HG03280 (cell line): ENCODE data around the gene NECTIN4.
A peak's percentile ranks its signal among the peaks of the same experiment; 100 is the strongest.
"Not testable (repeated sequence)": the region's sequence is repeated elsewhere in the genome, so short reads cannot be mapped to it uniquely, and the experiment has no call there.

Source experiments
- ATAC-seq: cut with Tn5 transposase; IDR thresholded peaks from one replicate; pipeline ENCODE4 v1.9.1; 2021; ENCODE audit warnings: mild to moderate bottlenecking, moderate library complexity; ENCODE audit not compliant: unreplicated experiment

NECTIN4 gene

GRCh38 chr1:161033751-161034150 is 55.6 kb downstream of the NECTIN4 start:
- ATAC-seq: no peak

DNA sequence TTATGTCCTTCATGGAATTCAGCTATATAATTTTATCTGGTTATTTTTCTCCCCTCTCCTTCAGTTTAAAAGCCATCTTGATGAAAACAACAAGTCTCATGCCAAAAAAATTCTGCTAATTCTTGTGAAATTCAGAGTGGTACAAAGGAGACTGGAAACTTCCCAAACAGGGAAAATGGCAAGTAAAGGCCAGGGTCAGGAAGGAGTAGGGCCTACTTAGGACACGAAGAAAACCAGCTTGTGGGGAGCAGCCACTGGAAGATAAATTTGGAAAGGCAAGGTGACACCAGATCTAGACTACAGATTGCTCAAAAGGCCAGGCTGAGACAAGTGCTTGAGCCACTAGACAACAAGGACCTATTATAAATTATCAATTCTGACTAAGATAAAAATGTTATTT is 56.9 kb downstream of the NECTIN4 start:
- no peak for ATAC-seq

DNA sequence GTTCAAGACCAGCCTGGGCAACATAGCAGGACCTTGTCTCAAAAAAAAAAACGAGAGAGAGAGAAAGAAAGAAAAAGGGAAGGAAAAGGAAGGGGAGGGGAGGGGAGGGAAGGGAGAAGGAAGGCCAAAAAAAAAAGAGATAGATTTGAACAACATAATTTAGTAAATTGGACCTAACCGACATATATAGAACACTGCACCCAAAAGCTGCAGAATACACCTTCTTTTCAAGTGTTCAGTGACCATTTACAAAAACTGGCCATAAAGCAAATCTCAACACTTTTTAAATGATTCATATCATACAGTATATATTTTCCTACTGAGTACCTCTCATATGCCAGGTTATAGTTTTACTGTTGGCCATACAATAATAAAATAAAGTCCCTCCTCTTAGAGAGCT is 57.5 kb downstream of the NECTIN4 start:
- ATAC-seq: no peak

DNA sequence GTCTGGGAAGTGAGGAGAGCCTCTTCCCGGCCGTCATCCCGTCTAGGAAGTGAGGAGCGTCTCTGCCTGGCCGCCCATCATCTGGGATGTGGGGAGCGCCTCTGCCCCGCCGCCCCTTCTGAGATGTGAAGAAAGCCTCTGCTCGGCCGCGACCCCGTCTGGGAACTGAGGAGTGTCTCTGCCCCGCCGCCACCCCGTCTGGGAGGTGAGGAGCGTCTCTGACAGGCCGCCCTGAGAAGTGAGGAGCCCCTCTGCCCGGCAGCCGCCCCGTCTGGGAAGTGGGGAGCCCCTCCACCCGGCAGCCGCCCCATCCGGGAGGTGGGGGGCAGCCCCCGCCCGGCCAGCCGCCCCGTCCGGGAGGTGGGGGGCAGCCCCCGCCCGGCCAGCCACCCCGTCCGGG is 59.9 kb downstream of the NECTIN4 start:
- not testable (repeated sequence) for ATAC-seq

- ATAC-seq: not testable (repeated sequence)
Observed at GRCh38 chr1:161026954-161027353, 62.4 kb downstream of the NECTIN4 start.

DNA sequence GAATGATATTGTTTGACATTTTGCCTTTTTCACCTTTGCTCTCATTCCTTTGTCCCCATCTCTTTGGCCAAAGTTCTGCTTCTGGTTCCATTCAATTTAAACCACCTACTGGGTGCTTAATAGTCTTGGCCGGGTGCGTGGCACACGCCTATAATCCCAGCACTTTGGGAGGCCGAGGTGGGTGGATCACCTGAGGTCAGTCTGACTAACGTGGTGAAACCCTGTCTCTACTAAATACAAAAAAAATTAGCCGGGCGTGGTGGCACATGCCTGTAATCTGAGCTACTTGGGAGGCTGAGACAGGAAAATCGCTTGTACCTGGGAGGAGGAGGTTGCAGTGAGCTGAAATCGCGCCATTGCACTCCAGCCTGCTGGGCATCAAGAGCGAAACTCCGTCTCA is 66.9 kb downstream of the NECTIN4 start:
- ATAC-seq: not testable (repeated sequence)

DNA sequence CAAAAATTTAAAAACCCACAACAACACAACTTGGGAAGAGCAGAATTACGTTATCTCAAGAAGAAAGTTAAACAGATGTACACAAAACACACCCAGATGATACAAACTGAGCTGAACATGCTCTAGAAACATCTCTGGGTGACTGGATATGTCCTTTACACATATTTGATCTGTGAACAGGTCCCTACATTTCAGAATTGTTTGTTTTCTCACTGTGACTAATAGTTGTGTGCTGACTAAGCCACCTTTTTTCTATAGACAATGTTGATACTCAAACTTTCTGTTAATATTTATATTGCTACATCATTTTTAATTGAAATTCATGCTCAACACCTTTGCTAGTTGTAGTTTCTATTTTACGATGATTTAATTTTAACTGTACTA is 67.4 kb downstream of the NECTIN4 start:
- ATAC-seq: no peak

- ATAC-seq: peak; percentile 87
Observed at GRCh38 chr1:161021165-161021969, 68.0 kb downstream of the NECTIN4 start.
